PC-9 (cell line): Measurements from ENCODE around the gene ELMO2. TPM values are rescaled to one million over a fixed set of nuclear protein-coding genes. Genes with fewer than 3 reads are reported as not detected.

Experiments used
- BruUV-seq: library from RNA; stranded (reverse); fragments of 400-500 nt; replicated peaks from 2 replicates; lab custom pipeline; 2021; lab: Mats Ljungman, UMichigan
- CTCF ChIA-PET: fragments of 300-600 bp; sonication (Branson Sonifier 250); formaldehyde crosslinking; loops from one replicate; lab custom pipeline; 2022; ENCODE audit warnings: antibody characterized with exemption; lab: Charles Lee
- POLR2A ChIA-PET: fragments of 300-600 bp; sonication (Branson Sonifier 250); formaldehyde crosslinking; loops from one replicate; lab custom pipeline; 2022; ENCODE audit warnings: antibody characterized with exemption; ENCODE audit not compliant: unreplicated experiment; lab: Charles Lee
- DNase-seq, 2 experiments: peaks; one replicate each; pipeline versions ENCODE4 v3.0.0 to v3.0.0-alpha.2; 2015 to 2022; ENCODE audit warnings: mixed read lengths in 1 of 2
- H2AFZ ChIP-seq: fragments of 200-600 bp; sonication (generic); 2 replicates; pipeline ENCODE4 v1.8.1; 2017; ENCODE audit warnings: antibody characterized with exemption
- H3F3A ChIP-seq: fragments of 200-600 bp; sonication (generic); 2 replicates; pipeline ENCODE4 v1.8.1; 2017; ENCODE audit warnings: antibody characterized with exemption, mild to moderate bottlenecking, low read depth; ENCODE audit not compliant: insufficient read depth
- H3K27ac ChIP-seq: fragments of 200-600 bp; sonication (generic); 2 replicates; pipeline ENCODE4 v1.6.1; 2016; ENCODE audit warnings: mixed run types
- H3K27me3 ChIP-seq: fragments of 200-600 bp; sonication (generic); 2 replicates; pipeline ENCODE4 v1.6.1; 2016; ENCODE audit warnings: low read depth, mixed run types; ENCODE audit not compliant: insufficient read depth
- H3K36me3 ChIP-seq: fragments of 200-600 bp; sonication (generic); 2 replicates; pipeline ENCODE4 v1.6.1; 2016; ENCODE audit warnings: low read depth, mixed run types
- H3K4me1 ChIP-seq: fragments of 200-600 bp; sonication (generic); replicated peaks from 2 replicates; pipeline ENCODE4 v1.6.1; 2016; ENCODE audit warnings: mixed run types; ENCODE audit not compliant: insufficient read depth
- H3K4me2 ChIP-seq: fragments of 200-600 bp; sonication (generic); 2 replicates; pipeline ENCODE4 v1.6.1; 2017; ENCODE audit warnings: mixed run types
- H3K4me3 ChIP-seq: fragments of 200-600 bp; sonication (generic); 2 replicates; pipeline ENCODE4 v1.6.1; 2016; ENCODE audit warnings: mixed run types
- H3K79me2 ChIP-seq: fragments of 200-600 bp; sonication (generic); 2 replicates; pipeline ENCODE4 v1.6.1; 2017; ENCODE audit warnings: low read depth, mixed run types
- H3K9me2 ChIP-seq: fragments of 200-600 bp; sonication (generic); 2 replicates; pipeline ENCODE4 v1.8.1; 2017; ENCODE audit warnings: mild to moderate bottlenecking; ENCODE audit not compliant: insufficient read depth
- H3K9me3 ChIP-seq: fragments of 200-600 bp; sonication (generic); 2 replicates; pipeline ENCODE4 v1.8.1; 2016; ENCODE audit warnings: low read depth; ENCODE audit not compliant: insufficient read depth
- H4K20me1 ChIP-seq: fragments of 200-600 bp; sonication (generic); 2 replicates; pipeline ENCODE4 v1.8.1; 2017; ENCODE audit not compliant: insufficient read depth
- CTCF ChIP-seq: fragments of 200-600 bp; sonication (generic); conservative IDR thresholded peaks from 2 replicates; pipeline ENCODE4 v1.6.1; 2017; ENCODE audit warnings: mixed run types, antibody characterized with exemption, mild to moderate bottlenecking, moderate library complexity
- EZH2 ChIP-seq: fragments of 200-600 bp; sonication (generic); IDR thresholded peaks from 2 replicates; pipeline ENCODE4 v1.8.0; 2017; ENCODE audit warnings: antibody characterized with exemption, low read depth
- intact Hi-C: fragments of 100-400 bp; cut with micrococcal nuclease; formaldehyde crosslinking; loops from one replicate; pipeline ENCODE4 v1.10.0; 2022; ENCODE audit not compliant: unreplicated experiment
- total RNA-seq: library from RNA; stranded (reverse); gene quantifications from 2 replicates; pipeline ENCODE4 v1.2.3, GENCODE V29; 2021

ELMO2 gene
- total RNA-seq, 1 experiment from 2014 or later = 29.4 TPM

- peaks cover 13% of the 10 kb centered on the region for H3K79me2 ChIP-seq
- intact Hi-C loops = no loop called here
- H4K20me1 ChIP-seq = peaks cover 60% of the 10 kb centered on the region
- H3K36me3 ChIP-seq = peaks cover 2% of the 10 kb centered on the region; the same call in 1 of the 2 replicates
- no peak overlapping the region for H2AFZ ChIP-seq
- no peaks in the 10 kb centered on the region for H3K9me2 ChIP-seq
- no peak overlapping the region for H3K27ac ChIP-seq
- TF ChIP-seq CTCF (no peak), EZH2 (no peak)
- no peaks in the 10 kb centered on the region for H3K9me3 ChIP-seq
- H3K4me2 ChIP-seq = no peak overlapping the region
- no TSS peak for BruUV-seq
- no peaks in the 10 kb centered on the region for H3K4me1 ChIP-seq
- ChIA-PET CTCF (no interaction called here), POLR2A (no interaction called here)
- H3K4me3 ChIP-seq = no peak overlapping the region
- no peaks in the 10 kb centered on the region for H3K27me3 ChIP-seq
- 0 out of 2 replicates have a peak, but pooled peaks cover 7% of the 10 kb centered on the region for H3F3A ChIP-seq
- no peak for DNase-seq
Measured at GRCh38 chr20:46357030-46357514, 49.3 kb downstream of the ELMO2 start.

- ChIA-PET CTCF (no interaction called here), POLR2A (no interaction called here)
- no TSS peak for BruUV-seq
- Histone ChIP-seq H3K9me2 (no peaks in the 10 kb centered on the region), H3K36me3 (no peaks in the 10 kb centered on the region; the same call in 1 of the 2 replicates), H4K20me1 (peaks cover 54% of the 10 kb centered on the region), H3K79me2 (peaks cover 7% of the 10 kb centered on the region), H3K4me1 (no peaks in the 10 kb centered on the region), H2AFZ (no peak overlapping the region), H3K27ac (no peak overlapping the region), H3K9me3 (no peaks in the 10 kb centered on the region), H3K4me2 (no peak overlapping the region), H3K4me3 (no peak overlapping the region), H3K27me3 (no peaks in the 10 kb centered on the region), H3F3A (0 out of 2 replicates have a peak, but pooled peaks cover 7% of the 10 kb centered on the region)
- no peak for TF ChIP-seq CTCF
- no peak for TF ChIP-seq EZH2
- intact Hi-C loops = no loop called here
- DNase-seq = no peak
Measured at GRCh38 chr20:46356195-46357029, 50.0 kb downstream of the ELMO2 start.

DNA sequence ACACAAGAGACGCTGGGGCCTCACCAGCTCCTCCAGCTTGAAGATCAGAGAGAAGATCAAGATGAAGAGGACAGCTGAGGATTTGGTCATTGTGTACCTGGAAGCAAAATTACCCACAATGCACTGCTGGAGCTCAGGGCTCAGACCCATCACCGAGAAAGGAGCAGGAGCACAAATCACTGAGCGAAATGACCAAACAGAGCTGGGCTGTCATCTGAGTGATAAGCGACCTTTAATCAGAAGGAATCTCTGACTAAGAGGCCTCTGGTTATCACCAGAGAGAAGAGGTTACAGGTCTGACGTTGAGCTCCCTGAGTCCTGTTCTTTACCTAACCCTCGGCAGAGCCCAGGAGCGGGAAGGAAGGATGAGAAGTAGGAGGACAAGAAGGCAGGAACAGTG lies 50.6 kb downstream of the ELMO2 start:
- no peak overlapping the region for H3K27ac ChIP-seq
- no peaks in the 10 kb centered on the region for H3K27me3 ChIP-seq
- ChIA-PET POLR2A (no interaction called here), CTCF (interaction anchor here (0.5 kb wide), 1 partner anchor 919 kb away, joined by 3 read pairs; no protein-coding TSS in a partner anchor)
- no peak for TF ChIP-seq CTCF
- TF ChIP-seq EZH2 = no peak
- no peak overlapping the region for H2AFZ ChIP-seq
- no TSS peak for BruUV-seq
- H3K36me3 ChIP-seq = no peaks in the 10 kb centered on the region; the same call in 1 of the 2 replicates
- peaks cover 48% of the 10 kb centered on the region for H4K20me1 ChIP-seq
- H3K9me3 ChIP-seq = no peaks in the 10 kb centered on the region
- H3F3A ChIP-seq = peaks cover 6% of the 10 kb centered on the region; the same call in 1 of the 2 replicates
- H3K4me2 ChIP-seq = no peak overlapping the region
- intact Hi-C loops = no loop called here
- no peak overlapping the region for H3K4me3 ChIP-seq
- no peak for DNase-seq
- peaks cover under 1% of the 10 kb centered on the region; the same call in 1 of the 2 replicates for H3K79me2 ChIP-seq
- no peaks in the 10 kb centered on the region for H3K9me2 ChIP-seq
- H3K4me1 ChIP-seq = no peaks in the 10 kb centered on the region; the same call in 1 of the 2 replicates
